NK-92 (cell line): ENCODE data around the gene TPO.

Experiments
- DNase-seq: peaks from one replicate; lab custom pipeline; 2025; ENCODE audit not compliant: unreplicated experiment; lab: John Stamatoyannopoulos, UW

The TPO gene

GRCh38 chr2:1518867-1519530 lies 105.7 kb downstream of the TPO start:
- DNase-seq: no peak

- DNase-seq: no peak
Observed at GRCh38 chr2:1521191-1521877, 108.1 kb downstream of the TPO start.

GRCh38 chr2:1521878-1522830 lies 108.9 kb downstream of the TPO start:
- no peak for DNase-seq

GRCh38 chr2:1527153-1527992 lies 114.1 kb downstream of the TPO start:
- no peak for DNase-seq

- no peak for DNase-seq
Observed at GRCh38 chr2:1528273-1529064, 115.2 kb downstream of the TPO start.

- no peak for DNase-seq
Observed at GRCh38 chr2:1538663-1539062, 125.4 kb downstream of the TPO start.

GRCh38 chr2:1539441-1539840 lies 126.2 kb downstream of the TPO start:
- DNase-seq: no peak

GRCh38 chr2:1539973-1540372 lies 126.7 kb downstream of the TPO start:
- DNase-seq: no peak

- no peak for DNase-seq
Observed at GRCh38 chr2:1540481-1540880, 127.2 kb downstream of the TPO start.

GRCh38 chr2:1541040-1541439 lies 127.8 kb downstream of the TPO start:
- DNase-seq: no peak

GRCh38 chr2:1541819-1542475 lies 128.7 kb downstream of the TPO start:
- DNase-seq: no peak

- DNase-seq: no peak
Observed at GRCh38 chr2:1542971-1543370, 129.7 kb downstream of the TPO start.

- no peak for DNase-seq
Observed at GRCh38 chr2:1543776-1544477, 130.7 kb downstream of the TPO start.

- no peak for DNase-seq
Observed at GRCh38 chr2:1544478-1545069, 131.3 kb downstream of the TPO start.

- no peak for DNase-seq
Observed at GRCh38 chr2:1546023-1546591, 132.8 kb downstream of the TPO start.

- DNase-seq: no peak
Observed at GRCh38 chr2:1546901-1547300, 133.6 kb downstream of the TPO start.

GRCh38 chr2:1548910-1549673 lies 135.8 kb downstream of the TPO start:
- no peak for DNase-seq
